GM12874 (cell line): Measurements from ENCODE around the gene GPSM3.

Source experiments
- TF ChIP-seq, protein P1 (sequence below): IDR thresholded peaks from 2 replicates; pipeline ENCODE4 v1.5.1; 2011; ENCODE audit warnings: low read depth, mild to moderate bottlenecking, control low read depth, low read length, moderate library complexity; ENCODE audit not compliant: insufficient read depth

GPSM3 gene

GRCh38 chr6:32168350-32168749, 24.1 kb downstream of the GPSM3 start:
- TF ChIP-seq, protein P1, sequence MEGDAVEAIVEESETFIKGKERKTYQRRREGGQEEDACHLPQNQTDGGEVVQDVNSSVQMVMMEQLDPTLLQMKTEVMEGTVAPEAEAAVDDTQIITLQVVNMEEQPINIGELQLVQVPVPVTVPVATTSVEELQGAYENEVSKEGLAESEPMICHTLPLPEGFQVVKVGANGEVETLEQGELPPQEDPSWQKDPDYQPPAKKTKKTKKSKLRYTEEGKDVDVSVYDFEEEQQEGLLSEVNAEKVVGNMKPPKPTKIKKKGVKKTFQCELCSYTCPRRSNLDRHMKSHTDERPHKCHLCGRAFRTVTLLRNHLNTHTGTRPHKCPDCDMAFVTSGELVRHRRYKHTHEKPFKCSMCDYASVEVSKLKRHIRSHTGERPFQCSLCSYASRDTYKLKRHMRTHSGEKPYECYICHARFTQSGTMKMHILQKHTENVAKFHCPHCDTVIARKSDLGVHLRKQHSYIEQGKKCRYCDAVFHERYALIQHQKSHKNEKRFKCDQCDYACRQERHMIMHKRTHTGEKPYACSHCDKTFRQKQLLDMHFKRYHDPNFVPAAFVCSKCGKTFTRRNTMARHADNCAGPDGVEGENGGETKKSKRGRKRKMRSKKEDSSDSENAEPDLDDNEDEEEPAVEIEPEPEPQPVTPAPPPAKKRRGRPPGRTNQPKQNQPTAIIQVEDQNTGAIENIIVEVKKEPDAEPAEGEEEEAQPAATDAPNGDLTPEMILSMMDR = no peak

DNA sequence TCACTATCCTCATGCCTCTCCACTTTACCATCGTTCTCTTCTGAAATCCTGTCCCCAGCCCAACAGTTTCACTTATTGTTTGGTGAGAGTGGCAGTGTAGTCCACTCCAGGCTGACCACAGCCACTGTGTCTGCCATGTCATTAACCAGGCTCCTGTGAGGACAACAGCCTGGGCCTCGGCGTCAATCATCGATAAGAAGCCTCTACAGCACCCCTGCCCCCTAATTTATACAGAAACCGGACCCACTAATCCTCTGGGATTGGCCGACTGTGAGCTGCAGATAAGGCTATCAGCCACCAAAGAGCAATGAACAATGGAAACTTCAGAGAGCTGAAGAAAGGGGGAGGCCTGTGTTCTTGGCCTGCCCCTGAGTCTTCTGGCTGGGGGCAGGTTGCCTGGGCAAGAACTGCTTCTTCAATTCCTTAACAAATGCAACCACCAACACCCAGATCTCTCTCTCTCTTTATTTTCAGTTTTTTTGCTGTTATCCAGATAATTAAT, 24.6 kb downstream of the GPSM3 start:
- TF ChIP-seq, protein P1 = no peak

DNA sequence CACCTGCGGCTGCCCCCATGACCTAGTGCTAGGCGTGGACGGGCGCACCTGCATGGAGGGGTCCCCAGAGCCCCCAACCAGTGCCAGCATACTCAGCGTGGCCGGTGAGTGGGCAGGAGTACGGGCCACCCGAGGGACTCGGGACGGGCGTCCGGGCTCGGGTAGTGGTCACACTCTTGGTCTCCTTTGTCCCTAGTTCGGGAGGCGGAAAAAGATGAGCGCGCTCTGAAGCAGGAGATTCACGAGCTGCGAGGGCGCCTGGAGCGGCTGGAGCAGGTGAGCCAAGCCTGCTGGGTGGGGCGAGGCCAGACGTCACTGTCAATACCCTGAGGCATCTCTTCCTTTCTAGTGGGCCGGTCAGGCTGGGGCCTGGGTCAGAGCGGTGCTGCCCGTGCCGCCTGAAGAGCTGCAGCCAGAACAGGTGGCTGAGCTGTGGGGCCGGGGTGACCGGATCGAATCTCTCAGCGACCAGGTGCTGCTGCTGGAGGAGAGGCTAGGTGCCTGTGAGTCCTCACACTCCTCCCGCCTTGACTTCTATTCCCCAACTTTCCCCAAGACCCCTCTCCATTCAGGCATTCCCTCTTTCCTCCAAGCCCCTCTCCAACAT, 25.2 kb downstream of the GPSM3 start:
- TF ChIP-seq, protein P1 = no peak

DNA sequence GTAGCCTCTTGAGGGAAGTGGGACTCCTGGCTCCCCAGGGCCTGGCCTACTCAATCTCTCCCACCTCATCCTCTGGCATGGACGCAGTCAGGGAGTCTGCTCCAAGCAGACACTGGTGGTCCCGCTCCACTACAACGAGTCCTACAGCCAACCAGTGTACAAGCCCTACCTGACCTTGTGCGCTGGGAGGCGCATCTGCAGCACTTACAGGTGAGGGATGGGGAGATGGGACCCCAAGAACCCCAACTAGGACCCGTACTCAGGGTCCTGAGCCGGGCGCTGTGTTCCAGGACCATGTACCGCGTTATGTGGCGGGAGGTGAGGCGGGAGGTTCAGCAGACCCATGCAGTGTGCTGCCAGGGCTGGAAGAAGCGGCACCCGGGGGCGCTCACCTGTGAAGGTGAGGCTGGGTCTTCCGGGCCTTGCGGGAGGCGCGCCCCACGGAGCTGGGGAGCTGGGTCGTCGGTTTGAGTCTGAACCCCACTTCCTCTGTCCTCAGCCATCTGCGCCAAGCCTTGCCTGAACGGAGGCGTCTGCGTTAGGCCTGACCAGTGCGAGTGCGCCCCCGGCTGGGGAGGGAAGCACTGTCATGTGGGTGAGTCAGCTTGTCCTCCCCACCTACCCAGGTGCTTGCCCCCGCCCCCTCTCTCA, 25.9 kb downstream of the GPSM3 start:
- TF ChIP-seq, protein P1 = no peak

DNA sequence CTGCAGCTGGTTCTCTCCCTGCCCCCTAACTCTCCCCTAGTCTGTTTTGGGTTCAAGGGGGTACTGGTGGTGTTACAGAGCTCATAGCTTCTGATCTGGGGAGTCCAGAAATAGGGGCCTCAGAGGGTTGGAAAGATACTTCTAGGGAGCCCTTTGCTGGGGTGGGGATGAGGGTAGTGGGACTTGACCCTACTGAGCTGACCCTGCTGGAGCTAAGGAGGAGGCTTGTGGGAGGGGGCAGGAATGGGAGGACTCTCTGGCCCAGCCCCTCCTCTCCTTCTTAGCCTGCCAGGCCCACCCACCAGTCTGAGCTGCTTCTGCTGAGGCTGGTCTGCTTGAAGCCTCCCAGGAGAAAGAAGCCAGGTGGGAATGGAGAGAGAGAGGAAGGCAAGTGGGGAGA, 28.1 kb downstream of the GPSM3 start, which contains the start of gene EGFL8:
Gene EGFL8 (plus strand): TSS at position 301 of the 400 bp plus-strand sequence. CDS start 1,571 bp downstream, outside the sequence.
- TF ChIP-seq, protein P1 = no peak

DNA sequence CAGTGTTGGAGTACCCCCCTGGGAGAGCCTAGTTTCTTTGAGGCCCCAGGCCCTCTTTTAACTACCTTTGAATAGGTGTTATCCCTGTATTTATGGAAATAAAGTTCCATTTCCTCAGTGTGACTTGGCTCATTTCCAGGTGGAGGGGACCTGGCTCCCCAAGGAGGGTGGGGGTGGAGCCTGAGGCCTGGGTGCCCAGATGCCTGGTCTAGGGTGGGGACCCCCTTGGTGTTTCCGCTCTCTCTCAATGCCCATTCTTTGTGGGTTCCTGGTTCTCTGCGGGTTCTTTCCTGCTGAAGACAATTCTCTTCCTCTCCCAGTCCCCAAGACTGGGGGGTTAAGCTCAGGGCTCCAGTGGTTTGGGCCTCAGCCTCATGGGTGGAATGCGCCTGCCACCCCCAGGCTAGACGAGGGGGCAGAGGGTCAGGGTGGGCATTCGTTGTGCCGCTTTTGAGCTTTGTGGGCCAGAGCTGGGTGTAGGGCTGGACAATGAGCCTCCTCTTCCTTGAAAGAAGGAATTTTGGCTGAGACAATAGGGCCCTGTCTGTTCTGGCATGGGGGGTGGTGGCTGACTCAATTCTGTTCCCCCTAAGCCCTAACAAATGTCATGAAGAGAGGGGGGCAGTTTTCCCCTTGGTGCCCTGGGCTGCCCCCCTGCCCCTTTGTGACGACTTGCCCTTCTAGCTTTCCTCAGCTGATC, 28.7 kb downstream of the GPSM3 start:
- TF ChIP-seq, protein P1 = no peak

DNA sequence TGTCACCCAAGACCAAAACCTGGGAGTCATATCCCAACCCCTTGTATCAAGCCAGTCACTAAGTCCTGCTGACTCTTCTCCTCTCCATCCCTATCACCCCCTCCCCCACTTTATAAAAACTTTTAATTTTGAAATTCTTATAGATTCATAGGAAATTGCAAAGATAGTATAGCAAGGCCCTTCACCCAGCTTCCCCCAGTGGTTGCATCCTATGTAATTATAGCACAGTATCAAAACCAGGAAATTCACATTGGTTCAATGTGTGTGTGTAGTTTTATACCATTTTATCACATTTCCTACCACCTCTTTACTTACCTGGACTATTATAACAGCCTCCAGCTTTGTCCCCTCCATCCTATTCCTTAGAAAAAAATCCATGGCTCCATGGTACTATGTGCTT, 34.4 kb downstream of the GPSM3 start:
- TF ChIP-seq, protein P1 = no peak
